A673 (cell line): Measurements from ENCODE around the gene ADGRA1. TPM values are rescaled to one million over a fixed set of nuclear protein-coding genes. Genes with fewer than 3 reads are reported as not detected.

Experiments
- BruUV-seq: library from RNA; stranded (reverse); fragments of 400-500 nt; replicated peaks from 2 replicates; lab custom pipeline; 2021; lab: Mats Ljungman, UMichigan
- CTCF ChIA-PET: fragments of 300-600 bp; sonication (Branson Sonifier 250); formaldehyde crosslinking; loops from one replicate; lab custom pipeline; 2022; ENCODE audit warnings: antibody characterized with exemption; lab: Charles Lee
- POLR2A ChIA-PET: fragments of 300-600 bp; sonication (Branson Sonifier 250); formaldehyde crosslinking; loops from one replicate; lab custom pipeline; 2022; ENCODE audit warnings: antibody characterized with exemption; ENCODE audit not compliant: low non-redundant PET; lab: Charles Lee
- DNase-seq: peaks from one replicate; pipeline ENCODE4 v3.0.0-alpha.2; 2015; ENCODE audit warnings: low spot score
- H3K27ac ChIP-seq: fragments of 200-600 bp; sonication (generic); 2 replicates; pipeline ENCODE4 v1.5.1; 2016; ENCODE audit warnings: mixed run types, low read depth, mild to moderate bottlenecking, mixed read lengths, antibody characterized with exemption, low read length; ENCODE audit not compliant: poor library complexity, severe bottlenecking
- H3K27me3 ChIP-seq: fragments of 200-600 bp; sonication (generic); replicated peaks from 2 replicates; pipeline ENCODE4 v1.6.1; 2017; ENCODE audit warnings: mixed run types, low read depth, mild to moderate bottlenecking, mixed read lengths, antibody characterized with exemption, low read length; ENCODE audit not compliant: insufficient read depth, poor library complexity
- H3K36me3 ChIP-seq: fragments of 200-600 bp; sonication (generic); 2 replicates; pipeline ENCODE4 v1.6.1; 2016; ENCODE audit warnings: mixed run types, mild to moderate bottlenecking, mixed read lengths, antibody characterized with exemption, low read length; ENCODE audit not compliant: insufficient read depth, poor library complexity, severe bottlenecking
- H3K4me1 ChIP-seq: fragments of 200-600 bp; sonication (generic); 2 replicates; pipeline ENCODE4 v1.6.1; 2017; ENCODE audit warnings: mixed run types, mild to moderate bottlenecking, mixed read lengths, antibody characterized with exemption, low read length; ENCODE audit not compliant: insufficient read depth, poor library complexity, severe bottlenecking
- H3K4me3 ChIP-seq: fragments of 200-600 bp; sonication (generic); 2 replicates; pipeline ENCODE4 v1.5.1; 2016; ENCODE audit warnings: low read depth, mixed run types, mild to moderate bottlenecking, mixed read lengths, low read length; ENCODE audit not compliant: poor library complexity, severe bottlenecking
- H3K9me3 ChIP-seq: fragments of 200-600 bp; sonication (generic); 2 replicates; pipeline ENCODE4 v1.6.1; 2016; ENCODE audit warnings: mixed run types, low read depth, mild to moderate bottlenecking, mixed read lengths, antibody characterized with exemption, low read length; ENCODE audit not compliant: poor library complexity, severe bottlenecking
- CTCF ChIP-seq: fragments of 300-800, 200-600 bp; sonication (generic); conservative IDR thresholded peaks from 2 replicates; pipeline ENCODE4 v1.5.1; 2017; ENCODE audit warnings: low read depth, mild to moderate bottlenecking, antibody characterized with exemption, low read length, moderate library complexity, mixed read lengths
- EZH2 ChIP-seq: fragments of 200-600 bp; sonication (generic); IDR thresholded peaks from 2 replicates; pipeline ENCODE4 v1.6.1; 2017; ENCODE audit warnings: borderline replicate concordance, low read depth, mild to moderate bottlenecking, mixed read lengths, antibody characterized with exemption, low read length; ENCODE audit not compliant: poor library complexity, severe bottlenecking
- intact Hi-C: fragments of 100-400 bp; cut with micrococcal nuclease; formaldehyde crosslinking; loops from one replicate; pipeline ENCODE4 v1.10.0; 2022; ENCODE audit not compliant: unreplicated experiment
- total RNA-seq: library from RNA; stranded (reverse); gene quantifications from 2 replicates; pipeline ENCODE4 v1.2.3, GENCODE V29; 2021

The ADGRA1 gene
- total RNA-seq, 1 experiment from 2014 or later: 0.82 TPM

- ChIA-PET POLR2A (no interaction called here), CTCF (no interaction called here)
- no peak for DNase-seq
- Histone ChIP-seq H3K4me3 (no peak overlapping the region), H3K36me3 (no peaks in the 10 kb centered on the region), H3K27me3 (no peaks in the 10 kb centered on the region), H3K27ac (no peak overlapping the region), H3K4me1 (no peaks in the 10 kb centered on the region), H3K9me3 (no peaks in the 10 kb centered on the region)
- BruUV-seq: no TSS peak
- no peak for TF ChIP-seq CTCF
- TF ChIP-seq EZH2: no peak
- intact Hi-C loops: no loop called here
These were observed 28.7 kb downstream of the ADGRA1 start for GRCh38 chr10:133116455-133116854.

GRCh38 chr10:133117036-133117687 is 29.4 kb downstream of the ADGRA1 start:
- no peak overlapping the region for H3K4me3 ChIP-seq
- DNase-seq: no peak
- intact Hi-C loops: no loop called here
- POLR2A ChIA-PET: no interaction called here
- no peaks in the 10 kb centered on the region for H3K36me3 ChIP-seq
- TF ChIP-seq EZH2: no peak
- TF ChIP-seq CTCF: no peak
- no peaks in the 10 kb centered on the region for H3K9me3 ChIP-seq
- H3K27ac ChIP-seq: no peak overlapping the region
- no peaks in the 10 kb centered on the region for H3K27me3 ChIP-seq
- CTCF ChIA-PET: no interaction called here
- no peaks in the 10 kb centered on the region for H3K4me1 ChIP-seq
- BruUV-seq: no TSS peak

- Histone ChIP-seq H3K9me3 (no peaks in the 10 kb centered on the region), H3K27ac (no peak overlapping the region), H3K4me3 (no peak overlapping the region), H3K4me1 (no peaks in the 10 kb centered on the region), H3K36me3 (no peaks in the 10 kb centered on the region), H3K27me3 (no peaks in the 10 kb centered on the region)
- no TSS peak for BruUV-seq
- intact Hi-C loops: no loop called here
- DNase-seq: no peak
- TF ChIP-seq CTCF (no peak), EZH2 (no peak)
- ChIA-PET POLR2A (no interaction called here), CTCF (no interaction called here)
These were observed 30.0 kb downstream of the ADGRA1 start for GRCh38 chr10:133117688-133118071.
